GM13976 (cell line): ENCODE data around the gene AKAP9.
A peak's percentile ranks its signal among the peaks of the same experiment; 100 is the strongest.
"Not testable (repeated sequence)": the region's sequence is repeated elsewhere in the genome, so short reads cannot be mapped to it uniquely, and the experiment has no call there.

ENCODE experiments used
- DNase-seq: peaks from one replicate; pipeline ENCODE4 v3.0.0; 2012; ENCODE audit warnings: low spot score
- CTCF ChIP-seq: IDR thresholded peaks from 2 replicates; pipeline ENCODE4 v1.5.1; 2012; ENCODE audit warnings: borderline replicate concordance, mild to moderate bottlenecking; ENCODE audit not compliant: insufficient read depth; ENCODE audit errors: extremely low read depth, missing control alignments, control extremely low read depth
- in situ Hi-C: fragments of 300-500 bp; cut with MboI; formaldehyde crosslinking; loops from one replicate; pipeline ENCODE4 v1.12.0; 2022; ENCODE audit warnings: low sequenced_read_pairs, mixed read lengths, inconsistent platforms; ENCODE audit not compliant: unreplicated experiment

AKAP9 gene

GRCh38 chr7:92133133-92133736, 192.6 kb downstream of the AKAP9 start:
- no peak for DNase-seq
- in situ Hi-C loops, result no loop called here
- TF ChIP-seq CTCF, result no peak

GRCh38 chr7:92133737-92134270, 193.1 kb downstream of the AKAP9 start:
- peak; percentile 63 for DNase-seq
- TF ChIP-seq CTCF, result peak; percentile 66
- in situ Hi-C loops, result no loop called here

- peak; percentile 93 for DNase-seq
- in situ Hi-C loops, result no loop called here
- no peak for TF ChIP-seq CTCF
These were observed 193.8 kb downstream of the AKAP9 start, which contains the start of gene CYP51A1 for GRCh38 chr7:92134271-92135051. TSS of gene CYP51A1 (minus strand) at chr7:92134477. CDS start at chr7:92134364, 113 bp downstream.

- DNase-seq, result peak; percentile 27
- in situ Hi-C loops, result no loop called here
- TF ChIP-seq CTCF, result no peak
These were observed 194.6 kb downstream of the AKAP9 start for GRCh38 chr7:92135052-92135889.

GRCh38 chr7:92137557-92137956, 196.9 kb downstream of the AKAP9 start:
- in situ Hi-C loops, result no loop called here
- TF ChIP-seq CTCF, result no peak
- no peak for DNase-seq

GRCh38 chr7:92141161-92141560, 200.5 kb downstream of the AKAP9 start:
- TF ChIP-seq CTCF, result no peak
- in situ Hi-C loops, result no loop called here

GRCh38 chr7:92142791-92143190, 202.1 kb downstream of the AKAP9 start:
- not testable (repeated sequence) for DNase-seq

More at GRCh38 chr7:92141161-92141560, 200.5 kb downstream of the AKAP9 start:
- no peak for DNase-seq

GRCh38 chr7:92143192-92143880, 202.7 kb downstream of the AKAP9 start:
- DNase-seq, in situ Hi-C loops: not testable (repeated sequence)

More at GRCh38 chr7:92142791-92143190, 202.1 kb downstream of the AKAP9 start:
- in situ Hi-C loops, result not testable (repeated sequence)
